NCI-H446 treated with DMSO at 0.1 percent for 48 hours (cell line): ENCODE results near the gene PLAAT2.
"Not testable (repeated sequence)": the region's sequence is repeated elsewhere in the genome, so short reads cannot be mapped to it uniquely, and the experiment has no call there.

Experiments
- DNase-seq: peaks from one replicate; lab custom pipeline; 2025; lab: John Stamatoyannopoulos, UW

Gene PLAAT2

GRCh38 chr11:63578882-63579281, 15.7 kb upstream of the PLAAT2 start:
- not testable (repeated sequence) for DNase-seq

- DNase-seq: no peak
Measured at GRCh38 chr11:63574856-63575602, 11.8 kb upstream of the PLAAT2 start.

- no peak for DNase-seq
Measured at GRCh38 chr11:63573881-63574855, 11.0 kb upstream of the PLAAT2 start.

GRCh38 chr11:63572026-63572688, 9.0 kb upstream of the PLAAT2 start:
- DNase-seq: no peak

GRCh38 chr11:63569570-63569969, 6.4 kb upstream of the PLAAT2 start:
- no peak for DNase-seq

GRCh38 chr11:63567044-63567840, 4.1 kb upstream of the PLAAT2 start:
- DNase-seq: no peak

- no peak for DNase-seq
Measured at GRCh38 chr11:63564784-63565350, 1.7 kb upstream of the PLAAT2 start.

GRCh38 chr11:63564056-63564774, 1.0 kb upstream of the PLAAT2 start:
- DNase-seq: no peak

GRCh38 chr11:63560506-63561180, 2.5 kb downstream of the PLAAT2 start:
- DNase-seq: no peak

GRCh38 chr11:63558459-63559157, 4.6 kb downstream of the PLAAT2 start:
- DNase-seq: no peak

- no peak for DNase-seq
Measured at GRCh38 chr11:63557570-63557969, 5.6 kb downstream of the PLAAT2 start.

- DNase-seq: no peak
Measured at GRCh38 chr11:63556404-63557013, 6.7 kb downstream of the PLAAT2 start.

GRCh38 chr11:63554877-63555223, 8.3 kb downstream of the PLAAT2 start:
- no peak for DNase-seq

- no peak for DNase-seq
Measured at GRCh38 chr11:63553759-63554158, 9.4 kb downstream of the PLAAT2 start.

- no peak for DNase-seq
Measured at GRCh38 chr11:63552921-63553320, 10.3 kb downstream of the PLAAT2 start.

GRCh38 chr11:63551889-63552266, 11.3 kb downstream of the PLAAT2 start:
- DNase-seq: no peak

GRCh38 chr11:63551091-63551888, 11.9 kb downstream of the PLAAT2 start:
- no peak for DNase-seq

GRCh38 chr11:63550156-63550700, 13.0 kb downstream of the PLAAT2 start:
- DNase-seq: not testable (repeated sequence)
